COR-L47 (cell line): ENCODE data around the gene CDC42SE2.
"Not testable (repeated sequence)": the region's sequence is repeated elsewhere in the genome, so short reads cannot be mapped to it uniquely, and the experiment has no call there.

ENCODE experiments used
- DNase-seq: peaks from one replicate; lab custom pipeline; 2025; lab: John Stamatoyannopoulos, UW

The CDC42SE2 gene

GRCh38 chr5:131277875-131278740, 14.3 kb downstream of the CDC42SE2 start:
- DNase-seq: no peak

- DNase-seq: not testable (repeated sequence)
These were observed 14.9 kb downstream of the CDC42SE2 start for GRCh38 chr5:131278741-131279124.

- DNase-seq: no peak
These were observed 15.4 kb downstream of the CDC42SE2 start for GRCh38 chr5:131279204-131279603.

GRCh38 chr5:131280417-131280816, 16.6 kb downstream of the CDC42SE2 start:
- DNase-seq: no peak

GRCh38 chr5:131281133-131281867, 17.4 kb downstream of the CDC42SE2 start:
- DNase-seq: no peak

GRCh38 chr5:131281868-131282234, 18.0 kb downstream of the CDC42SE2 start:
- DNase-seq: no peak

- no peak for DNase-seq
These were observed 18.4 kb downstream of the CDC42SE2 start for GRCh38 chr5:131282235-131282634.

DNA sequence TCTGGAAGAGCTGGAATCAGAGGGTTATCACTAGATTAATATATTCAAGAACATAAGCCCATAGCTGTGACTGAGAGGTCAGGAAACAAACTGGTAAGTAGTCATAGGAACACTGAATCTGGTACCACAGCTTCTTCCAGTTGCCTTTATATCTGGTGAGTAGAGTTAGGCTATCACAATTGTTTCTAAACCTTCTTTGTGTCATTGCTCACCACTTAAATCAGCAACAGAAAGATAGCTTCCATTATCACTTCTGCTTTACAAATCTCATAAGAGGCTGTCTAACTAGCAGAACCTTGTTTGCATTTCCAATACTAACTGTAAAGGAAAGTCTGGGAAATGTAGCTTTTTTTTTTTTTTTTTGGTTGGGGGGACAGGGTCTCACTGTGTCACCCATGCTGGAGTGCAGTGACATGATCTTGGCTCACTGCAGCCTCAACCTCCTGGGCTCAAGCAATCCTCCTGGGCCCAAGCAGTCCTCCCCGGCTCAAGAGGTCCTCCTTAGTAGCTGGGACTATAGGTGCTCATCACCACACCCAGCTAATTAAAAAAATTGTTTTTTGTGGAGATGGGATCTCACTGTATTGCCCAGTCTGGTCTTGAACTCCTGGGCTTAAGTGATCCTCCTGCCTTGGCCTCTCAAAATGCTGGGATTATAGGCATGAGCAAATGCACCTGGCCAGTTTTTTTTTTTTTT, 22.0 kb downstream of the CDC42SE2 start:
- DNase-seq: no peak

DNA sequence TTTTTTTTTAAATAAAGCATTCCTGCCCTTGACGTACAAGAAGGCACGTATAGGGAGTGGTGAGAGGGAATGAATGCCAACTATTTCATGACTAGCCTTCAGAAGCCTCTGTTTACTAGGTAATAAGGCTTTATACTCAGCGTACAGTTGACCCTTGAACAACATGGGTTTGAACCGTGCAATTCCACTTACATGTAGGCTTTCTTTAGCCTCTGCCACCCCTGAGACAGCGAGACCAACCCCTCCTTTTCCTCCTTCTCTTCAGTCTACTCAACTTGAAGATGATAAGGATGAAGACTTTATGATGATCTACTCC, 22.5 kb downstream of the CDC42SE2 start:
- no peak for DNase-seq

DNA sequence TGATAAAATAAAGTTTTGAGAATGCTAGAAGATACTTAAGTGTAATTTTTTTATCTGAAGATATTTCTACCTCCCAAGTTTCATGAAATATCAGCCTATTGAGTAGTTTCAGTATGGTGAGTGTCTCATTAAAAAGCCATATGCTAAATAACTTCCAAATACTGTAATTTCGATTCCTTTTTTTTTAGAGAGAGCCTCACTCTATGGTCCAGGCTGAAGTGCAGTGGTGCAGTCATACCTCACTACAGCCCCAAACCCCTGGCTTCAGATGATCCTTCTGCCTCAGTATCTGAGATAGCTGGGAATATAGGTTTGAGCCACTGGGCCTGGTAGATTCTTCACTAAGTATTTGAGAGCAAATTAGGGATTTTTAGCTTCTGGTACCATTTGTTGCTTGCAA, 24.5 kb downstream of the CDC42SE2 start:
- DNase-seq: no peak

DNA sequence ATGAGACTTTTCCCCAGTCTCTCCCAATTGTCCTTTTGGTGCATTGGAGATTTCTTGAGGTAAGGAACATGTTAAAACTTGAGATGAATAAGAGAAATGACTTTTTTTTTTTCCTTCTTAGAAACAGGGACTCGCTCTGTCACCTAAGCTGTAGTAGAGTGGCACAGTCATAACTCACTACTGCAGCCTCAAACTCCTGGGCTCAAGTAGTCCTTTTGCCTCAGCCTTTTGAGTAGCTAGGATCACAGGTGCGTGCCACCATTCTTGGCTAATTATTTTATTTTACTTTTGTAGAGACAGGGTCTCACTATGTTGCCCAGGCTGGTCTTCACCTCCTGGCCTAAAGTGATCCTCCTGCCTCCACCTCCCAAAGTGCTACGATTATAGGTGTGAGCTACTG, 25.9 kb downstream of the CDC42SE2 start:
- DNase-seq: no peak

- no peak for DNase-seq
These were observed 32.4 kb downstream of the CDC42SE2 start for GRCh38 chr5:131296213-131296672.

GRCh38 chr5:131297886-131298285, 34.0 kb downstream of the CDC42SE2 start:
- DNase-seq: no peak

DNA sequence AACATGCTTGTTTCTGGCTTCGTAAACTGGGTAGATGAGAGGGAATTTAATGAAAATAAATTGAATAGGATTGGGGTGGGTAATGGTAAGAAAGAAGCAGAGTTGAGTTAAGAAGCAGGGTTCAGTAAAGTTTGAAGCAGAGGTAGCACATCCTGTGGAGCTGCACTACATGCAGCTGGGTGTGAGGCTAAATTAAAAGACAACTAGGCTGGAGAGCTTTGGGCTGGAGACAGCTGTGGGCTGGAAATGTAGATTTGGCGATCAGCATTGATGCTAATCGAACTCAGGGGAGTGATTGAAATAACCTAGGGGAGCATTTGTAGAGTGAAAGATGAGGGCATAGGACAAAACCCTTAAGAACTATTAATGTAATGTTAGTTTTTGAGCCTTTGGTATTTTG, 35.6 kb downstream of the CDC42SE2 start:
- no peak for DNase-seq

GRCh38 chr5:131302506-131302905, 38.7 kb downstream of the CDC42SE2 start:
- DNase-seq: no peak

DNA sequence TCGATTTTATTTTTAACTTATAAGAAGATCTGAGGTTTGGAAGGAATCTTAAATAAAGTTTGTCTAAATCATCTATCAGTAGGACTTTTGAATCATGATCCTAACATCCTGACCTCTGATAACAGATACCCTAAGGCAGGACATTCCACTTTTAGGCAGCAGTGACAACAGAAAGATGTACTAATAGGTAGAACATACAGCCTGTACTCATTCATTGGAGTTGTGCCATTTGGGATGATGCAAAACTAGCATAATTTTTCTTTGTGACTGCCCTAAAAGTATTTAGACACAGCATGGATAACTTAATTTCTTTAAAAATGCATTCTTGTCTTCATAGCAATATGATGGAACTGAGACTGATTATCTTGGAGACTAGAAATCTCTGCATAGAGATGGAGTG, 39.7 kb downstream of the CDC42SE2 start:
- DNase-seq: no peak

GRCh38 chr5:131304414-131304813, 40.6 kb downstream of the CDC42SE2 start:
- DNase-seq: no peak

DNA sequence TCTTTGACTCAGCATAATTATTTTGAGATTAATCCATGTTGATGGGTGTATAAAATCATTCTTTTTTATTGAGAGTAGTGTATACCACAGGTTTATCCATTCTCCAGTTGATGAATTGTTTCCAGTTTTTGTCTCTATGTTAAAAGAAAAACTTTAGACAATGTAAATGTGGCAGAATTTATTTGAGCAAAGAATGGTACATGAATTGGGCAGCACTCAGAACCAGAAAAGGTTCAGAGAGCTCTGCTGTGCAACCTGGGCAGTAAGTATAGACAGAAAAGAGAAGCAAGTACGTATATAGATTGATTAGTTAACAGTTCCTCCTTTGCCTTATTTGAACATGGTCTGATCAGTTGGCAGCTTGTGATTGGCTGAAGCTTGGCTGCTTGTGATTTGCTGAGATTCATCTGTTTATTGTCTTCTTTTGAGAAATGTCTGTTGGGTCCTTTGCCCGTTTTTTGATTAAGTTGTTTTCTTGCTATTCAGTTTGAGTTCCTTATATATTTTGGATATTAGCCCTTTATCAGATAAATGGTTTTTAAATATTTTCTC, 41.4 kb downstream of the CDC42SE2 start:
- DNase-seq: no peak

GRCh38 chr5:131305906-131306305, 42.1 kb downstream of the CDC42SE2 start:
- DNase-seq: no peak

GRCh38 chr5:131312235-131312772, 48.5 kb downstream of the CDC42SE2 start:
- not testable (repeated sequence) for DNase-seq

DNA sequence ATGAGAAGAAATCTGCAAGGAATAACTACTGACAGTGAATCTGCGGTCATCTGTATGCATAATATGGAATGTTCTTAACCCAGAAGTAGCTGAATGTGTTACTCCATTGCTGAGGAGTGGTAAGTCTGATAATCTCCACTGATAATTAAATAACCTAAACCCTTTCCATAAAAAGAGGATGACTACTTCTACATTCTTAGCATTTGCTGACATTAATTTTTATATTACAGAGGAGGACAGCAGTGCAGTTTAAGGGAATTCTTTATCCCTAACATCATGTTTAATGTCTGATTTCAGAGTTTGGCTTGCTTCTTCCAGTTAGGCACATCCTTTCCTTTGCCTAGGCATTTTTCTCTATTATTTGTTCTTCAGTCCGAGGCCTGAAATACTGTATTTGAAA, 52.2 kb downstream of the CDC42SE2 start:
- no peak for DNase-seq

- DNase-seq: no peak
These were observed 53.0 kb downstream of the CDC42SE2 start for GRCh38 chr5:131316822-131317221.
